Uterus (tissue), 2 donors: ENCODE results near the gene CACNA1C.

Experiments
- CTCF ChIP-seq, 4 experiments: fragments of 200-600 bp in 2 of 4; fragments of 450-650 bp in 2 of 4; sonication (generic) in 2 of 4; IDR thresholded peaks; one replicate each; pipeline ENCODE4 v1.5.1; 2016 to 2019; ENCODE audit warnings: antibody characterized with exemption in 4 of 4, mild to moderate bottlenecking in 2 of 4, moderate library complexity in 1 of 4
- POLR2A ChIP-seq, 2 donors: fragments of 450-650 bp; IDR thresholded peaks; one replicate each; pipeline ENCODE4 v1.6.1; 2016; ENCODE audit warnings: antibody characterized with exemption in 2 of 2, mild to moderate bottlenecking in 1 of 2, moderate library complexity in 1 of 2

GRCh38 chr12:2320841-2321240 lies 268.1 kb downstream of the CACNA1C start:
- TF ChIP-seq CTCF (IDR thresholded peaks at IDR 0.05) = no peak
- TF ChIP-seq POLR2A (IDR thresholded peaks at IDR 0.05) = no peak
